Measurements from ENCODE around the gene DOCK1. TPM values are rescaled to one million over a fixed set of nuclear protein-coding genes. Genes with fewer than 3 reads are reported as not detected.

The DOCK1 gene
- polyA plus RNA-seq, 3 donors: 67.2 to 68.8 (median 67.9) TPM

DNA sequence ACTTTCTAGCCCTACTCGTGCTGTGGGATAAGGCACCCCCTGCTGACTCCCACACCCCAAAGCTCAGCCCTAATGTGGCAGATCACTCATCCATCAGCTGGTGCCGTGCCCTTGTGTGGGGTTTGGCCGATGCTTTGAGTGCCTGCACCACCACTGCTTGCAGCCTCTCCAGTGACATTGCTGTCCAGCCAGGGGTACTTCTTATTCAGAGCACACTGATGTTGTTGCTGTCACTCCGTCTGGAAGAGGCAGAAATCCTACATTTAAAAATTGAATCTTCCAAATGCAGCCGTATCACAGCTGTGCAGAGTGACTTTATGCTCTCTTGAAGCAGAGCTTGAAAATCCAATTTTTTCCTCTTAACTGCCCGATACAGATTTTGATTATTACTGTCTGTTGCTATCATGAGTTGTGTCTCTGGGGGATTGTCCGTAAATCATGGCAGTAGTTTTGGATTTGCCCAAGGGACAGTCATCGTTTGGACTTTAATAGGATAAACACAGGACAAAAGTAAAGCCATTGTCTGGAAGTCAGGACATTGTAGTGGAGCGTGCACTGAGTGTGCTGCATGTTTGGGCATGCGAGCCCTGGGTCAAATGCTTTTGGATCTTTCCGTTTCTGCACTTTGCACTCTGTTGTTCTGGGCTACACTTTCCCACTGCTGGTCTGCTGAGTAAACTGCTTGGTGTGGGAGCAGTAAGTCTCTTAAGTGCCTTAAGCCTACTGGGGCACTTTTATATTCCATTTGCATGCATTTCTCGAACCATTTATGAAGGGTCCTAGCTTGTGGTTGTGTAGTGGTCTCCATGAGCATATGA is 128.2 kb downstream of the DOCK1 start:
- no peak for DNase-seq (ENCODE audit: low read depth in 3 of 3, low spot score in 2 of 3)

DNA sequence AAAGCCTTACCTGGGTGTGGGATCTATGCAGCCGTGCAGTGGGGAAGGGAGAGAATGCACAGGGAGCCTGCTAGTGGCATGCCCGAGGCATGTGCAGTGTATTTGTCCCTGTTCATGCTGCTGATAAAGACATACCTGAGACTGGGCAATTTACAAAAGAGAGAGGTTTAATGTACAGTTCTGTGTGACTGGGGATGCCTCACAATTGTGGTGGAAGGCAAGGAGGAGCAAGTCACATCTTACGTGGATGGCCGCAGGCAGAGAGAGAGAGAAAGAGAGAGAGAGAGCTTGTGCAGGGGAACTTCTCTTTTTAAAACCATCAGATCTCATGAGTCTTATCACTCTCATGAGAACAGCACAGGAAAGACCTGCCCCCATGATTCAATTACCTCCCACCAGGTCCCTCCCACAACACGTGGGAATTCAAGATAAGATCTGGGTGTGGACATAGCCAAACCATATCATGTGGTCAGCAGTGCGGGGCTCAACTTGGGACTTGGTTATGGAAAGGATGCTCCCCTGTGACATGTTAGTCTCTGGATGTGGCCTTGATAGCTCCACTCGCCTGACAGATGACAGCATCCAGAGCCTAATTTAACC is 128.9 kb downstream of the DOCK1 start:
- no peak for DNase-seq (ENCODE audit: low read depth in 3 of 3, low spot score in 2 of 3)

DNA sequence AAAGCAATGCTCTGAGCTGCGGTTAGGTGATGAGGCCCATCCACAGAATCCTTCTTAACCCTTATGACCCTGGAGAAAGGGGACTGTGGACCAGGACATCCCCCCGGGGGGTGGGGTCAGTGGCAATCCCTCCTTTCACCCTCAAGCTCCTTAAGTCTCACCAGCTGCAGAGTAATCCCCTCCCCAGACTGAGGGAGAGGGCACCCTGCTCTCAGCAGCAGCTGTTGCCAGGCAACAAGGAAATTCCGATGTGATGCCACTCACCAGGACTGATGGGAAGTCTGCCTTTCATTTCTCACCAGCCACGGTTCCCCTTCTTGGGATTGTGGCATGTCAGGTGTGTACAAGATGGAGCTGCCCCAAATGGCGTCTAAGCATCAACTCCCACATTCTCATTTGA is 129.6 kb downstream of the DOCK1 start:
- DNase-seq (ENCODE audit: low read depth in 3 of 3, low spot score in 2 of 3): no peak

DNA sequence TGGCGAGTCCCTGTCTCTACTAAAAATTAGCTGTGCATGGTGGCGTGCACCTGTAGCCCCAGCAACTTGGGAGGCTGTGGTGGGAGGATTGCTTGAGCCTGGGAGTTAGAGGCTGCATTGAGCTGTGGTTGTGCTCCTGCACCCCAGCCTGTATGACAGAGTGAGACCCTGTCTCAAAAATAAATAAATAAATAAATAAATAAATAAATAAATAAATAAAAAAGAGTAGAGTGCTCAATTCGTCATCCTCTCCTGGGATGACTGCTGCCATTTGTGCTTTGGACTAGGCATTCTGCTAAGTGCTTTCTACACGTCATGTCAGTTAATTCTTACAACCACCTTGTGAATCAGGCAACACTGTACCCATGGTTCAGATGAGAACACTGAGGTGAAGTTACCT is 130.6 kb downstream of the DOCK1 start:
- DNase-seq (ENCODE audit: low read depth in 3 of 3, low spot score in 2 of 3): no peak

DNA sequence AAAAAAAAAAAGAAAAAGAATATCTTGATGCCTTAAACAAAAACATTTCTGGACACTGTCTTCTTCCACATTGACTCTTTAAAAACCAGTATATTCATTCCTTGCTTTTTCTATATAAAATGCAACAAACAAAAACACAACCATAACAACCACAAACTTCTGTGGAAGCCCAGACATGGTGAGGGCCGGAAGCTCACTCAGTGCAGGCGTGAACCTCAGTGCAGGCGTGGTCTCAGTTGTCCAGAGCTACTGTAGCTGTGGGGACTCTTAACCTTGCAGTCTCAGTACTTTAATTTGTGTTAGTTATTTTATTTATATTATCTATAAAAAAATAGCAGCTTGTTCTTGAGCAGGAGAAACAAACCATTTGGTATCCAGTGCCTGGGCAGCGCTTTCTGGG is 131.8 kb downstream of the DOCK1 start:
- no peak for DNase-seq (ENCODE audit: low read depth in 3 of 3, low spot score in 2 of 3)

DNA sequence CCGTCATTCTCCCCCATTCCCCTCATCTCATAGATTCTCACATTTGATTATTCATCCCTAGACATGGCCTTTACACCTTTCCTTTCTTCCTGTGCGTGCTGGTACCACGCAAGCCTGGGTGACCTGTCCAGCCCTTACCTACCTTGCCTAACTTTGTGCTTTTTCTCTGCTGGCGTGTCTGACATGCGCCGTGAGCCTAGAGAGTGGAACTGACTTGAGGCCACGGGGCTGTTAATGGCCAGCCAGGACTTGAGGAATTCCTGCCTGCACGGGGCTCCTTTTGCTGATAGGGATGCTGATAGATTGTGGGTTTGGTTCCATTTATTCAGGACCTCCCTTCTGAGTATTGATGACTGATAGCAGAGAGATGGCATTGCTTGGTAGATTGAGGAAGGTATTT is 134.2 kb downstream of the DOCK1 start:
- no peak for DNase-seq (ENCODE audit: low read depth in 3 of 3, low spot score in 2 of 3)

DNA sequence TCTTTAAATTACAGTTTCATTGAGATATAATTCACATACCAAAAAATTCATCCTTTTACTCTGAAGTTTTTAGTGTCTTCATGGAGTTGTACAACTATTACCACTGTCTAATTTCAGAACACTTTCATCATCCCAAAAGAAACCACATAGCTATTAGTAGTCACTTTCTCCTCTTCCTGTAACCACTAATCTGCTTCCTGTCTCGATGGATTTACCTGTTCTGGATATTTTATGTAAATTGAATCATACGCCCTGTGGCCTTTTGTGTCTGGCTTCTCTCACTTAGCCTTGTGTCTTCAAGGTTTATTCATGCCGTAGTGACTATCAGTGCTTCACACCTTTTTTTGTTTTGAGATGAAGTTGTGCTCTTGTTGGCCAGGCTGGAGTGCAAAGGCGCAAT is 135.5 kb downstream of the DOCK1 start:
- no peak for DNase-seq (ENCODE audit: low read depth in 3 of 3, low spot score in 2 of 3)

DNA sequence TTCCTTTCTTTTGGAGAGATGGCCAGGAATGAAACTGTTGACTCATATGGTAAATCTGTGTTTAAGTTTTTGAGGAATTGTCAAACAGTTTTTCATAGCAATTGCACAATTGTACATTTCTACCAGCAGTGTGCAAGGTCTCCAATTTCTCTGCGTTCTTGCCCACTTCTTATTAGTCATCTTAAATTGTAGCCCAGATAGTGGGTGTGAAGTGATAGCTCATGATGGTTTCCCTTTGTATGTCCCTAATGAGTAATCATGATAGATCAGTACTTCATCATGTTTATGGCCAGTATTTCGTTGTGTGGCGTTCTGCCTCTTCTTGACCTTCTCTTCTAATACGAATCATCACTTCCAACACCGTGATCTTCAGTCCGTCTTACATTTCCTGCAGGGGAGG is 136.3 kb downstream of the DOCK1 start:
- no peak for DNase-seq (ENCODE audit: low read depth in 3 of 3, low spot score in 2 of 3)

DNA sequence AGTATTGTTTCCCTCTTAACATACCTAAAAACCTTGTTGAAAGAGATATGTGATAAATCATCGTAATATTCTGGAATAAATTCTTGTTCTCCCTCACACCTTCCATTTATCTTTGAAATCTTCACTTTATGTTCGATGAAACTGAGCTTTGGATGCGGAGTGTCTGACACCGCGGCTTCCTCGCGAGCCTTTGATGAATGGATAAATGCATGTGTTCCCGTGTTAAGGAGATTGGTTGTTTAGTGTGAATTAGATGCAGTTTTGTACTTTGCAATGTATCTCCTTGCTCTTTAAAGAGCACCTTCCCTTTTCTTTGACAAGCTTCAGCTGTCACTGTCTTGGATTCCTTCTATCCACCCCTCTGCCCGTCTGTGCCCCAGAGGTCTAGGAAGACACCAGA is 138.1 kb downstream of the DOCK1 start:
- no peak for DNase-seq (ENCODE audit: low read depth in 3 of 3, low spot score in 2 of 3)

DNA sequence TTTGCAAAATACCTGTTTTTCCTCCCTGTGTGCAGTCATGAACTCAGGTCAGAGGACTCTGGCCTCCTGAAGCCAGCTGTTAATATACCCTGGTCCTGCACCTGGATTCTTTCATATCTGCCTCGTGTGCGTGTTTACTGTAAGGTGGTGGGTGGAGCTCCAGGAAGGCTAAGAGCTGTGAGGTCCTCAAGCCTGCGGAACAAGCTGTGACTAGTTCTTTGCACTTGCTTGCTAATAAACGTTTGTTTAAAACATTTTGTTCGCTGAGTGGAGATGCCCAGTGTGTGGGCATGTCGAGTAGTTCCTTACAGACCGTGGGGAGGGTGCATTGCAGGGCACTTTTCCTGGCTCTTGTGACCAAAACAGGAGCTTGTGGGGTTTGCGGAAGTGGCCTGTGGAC is 139.0 kb downstream of the DOCK1 start:
- DNase-seq (ENCODE audit: low read depth in 3 of 3, low spot score in 2 of 3): no peak

DNA sequence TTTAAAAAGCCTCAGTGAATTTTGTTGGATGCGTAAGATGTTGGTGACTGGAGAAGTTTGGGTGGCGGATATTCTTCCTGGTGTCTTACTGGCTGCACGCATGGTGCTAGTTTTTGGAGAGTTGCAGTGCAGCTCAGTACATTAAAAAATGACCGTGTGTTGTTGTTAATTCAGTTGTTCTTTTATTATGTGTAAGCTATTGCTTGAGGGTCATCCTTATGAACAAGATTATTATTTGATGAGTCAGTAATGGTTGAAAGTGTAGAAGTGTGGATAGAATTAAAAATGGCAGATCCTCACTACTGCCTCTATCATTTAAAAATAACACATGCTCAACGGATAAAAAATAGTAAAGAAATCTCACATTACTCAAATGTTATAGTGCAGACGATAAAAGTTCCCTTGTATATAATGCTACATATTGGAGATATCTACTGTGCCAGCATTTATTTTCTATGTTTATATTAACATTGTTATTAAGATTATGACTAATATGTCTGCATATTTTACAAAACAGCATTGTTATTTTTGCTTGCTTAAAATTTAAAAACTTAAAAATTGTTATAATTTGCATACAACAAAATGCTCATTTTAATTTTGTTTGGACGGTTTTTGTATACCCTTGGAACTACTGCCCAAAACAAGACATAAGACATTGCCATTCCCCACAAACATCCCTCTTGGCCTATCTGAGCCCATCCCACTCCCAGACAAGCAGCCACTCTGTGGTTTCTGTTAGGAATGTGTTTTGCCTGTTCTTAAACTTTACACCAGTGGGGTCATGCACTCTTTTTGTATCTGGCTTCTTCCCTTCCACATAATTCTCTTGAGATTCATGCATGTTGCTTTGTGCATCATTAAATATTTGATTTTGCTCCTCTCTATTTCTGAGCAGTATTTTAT is 142.0 kb downstream of the DOCK1 start:
- DNase-seq (ENCODE audit: low read depth in 3 of 3, low spot score in 2 of 3): no peak

DNA sequence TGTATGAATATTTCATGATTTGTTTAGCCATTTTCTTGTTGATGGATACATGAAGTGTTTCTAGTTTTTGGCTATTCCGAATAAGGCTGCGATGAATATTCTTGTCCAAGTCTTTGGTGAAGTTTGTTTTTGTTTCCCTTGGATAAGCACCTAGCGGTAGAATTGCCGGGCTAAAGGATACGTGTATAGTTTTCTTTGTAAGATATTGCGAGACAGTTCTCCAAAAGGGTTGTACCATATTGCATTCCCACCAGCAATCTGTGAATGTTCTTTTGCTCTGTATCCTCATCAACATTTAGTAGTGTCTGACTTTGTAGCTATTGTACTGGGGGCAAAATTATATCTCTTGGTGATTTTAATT is 142.6 kb downstream of the DOCK1 start:
- DNase-seq (ENCODE audit: low read depth in 3 of 3, low spot score in 2 of 3): no peak

DNA sequence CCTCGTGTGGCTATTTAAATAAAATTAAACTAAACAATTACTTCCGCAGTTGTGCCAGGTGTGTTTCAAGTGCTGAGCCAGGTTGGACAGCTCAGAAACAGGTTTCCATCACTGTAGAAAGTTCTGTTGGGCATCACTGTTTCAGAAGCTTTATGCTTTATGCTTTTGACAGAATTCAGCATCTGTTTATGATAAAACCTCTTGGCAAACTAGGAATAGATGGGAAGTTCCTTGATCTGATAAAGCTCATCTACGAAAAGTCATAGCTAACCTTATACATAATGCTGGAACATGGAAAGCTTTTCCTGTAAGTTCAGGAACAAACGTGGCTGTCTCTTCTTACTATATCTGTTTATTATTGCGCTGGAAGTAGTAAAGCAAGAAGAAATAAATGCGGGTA is 143.4 kb downstream of the DOCK1 start:
- no peak for DNase-seq (ENCODE audit: low read depth in 3 of 3, low spot score in 2 of 3)

DNA sequence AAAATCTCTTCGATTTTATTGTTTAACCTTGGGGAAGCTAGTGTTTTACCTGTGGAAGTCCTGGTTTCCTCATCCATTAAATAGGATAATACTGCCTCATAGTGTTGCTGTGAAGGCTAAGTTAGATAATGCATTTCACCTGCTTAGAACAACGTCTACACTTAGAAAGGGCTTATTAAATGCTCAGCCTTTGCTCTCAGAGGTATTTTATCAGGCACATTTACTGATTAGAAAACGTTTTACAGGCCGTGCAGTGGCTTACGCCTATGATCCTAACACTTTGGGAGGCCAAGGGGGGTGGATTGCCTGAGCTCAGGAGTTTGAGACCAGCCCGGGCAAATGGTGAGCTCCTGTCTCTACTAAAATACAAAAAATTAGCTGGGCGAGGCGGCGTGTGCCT is 146.8 kb downstream of the DOCK1 start:
- DNase-seq (ENCODE audit: low read depth in 3 of 3, low spot score in 2 of 3): no peak

DNA sequence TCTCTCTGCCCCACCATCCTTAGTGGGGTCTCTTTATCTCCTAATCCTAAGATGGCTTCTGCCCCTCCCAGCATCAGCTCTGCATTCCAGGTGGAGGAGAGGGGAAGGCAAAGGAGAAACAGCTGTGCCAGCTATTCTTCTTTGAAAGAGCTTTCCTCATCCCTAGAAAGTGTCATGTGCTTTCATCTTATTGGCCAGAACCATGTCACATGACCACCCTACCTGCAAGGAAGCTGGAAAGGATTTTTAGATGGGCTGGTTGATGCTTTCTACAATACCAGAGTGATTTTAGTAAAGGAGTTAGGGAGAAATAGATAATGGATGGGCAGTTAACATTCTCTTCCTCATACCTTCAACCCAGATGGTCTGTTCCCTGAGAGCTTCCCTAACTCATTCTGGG is 150.0 kb downstream of the DOCK1 start:
- no peak for DNase-seq (ENCODE audit: low read depth in 3 of 3, low spot score in 2 of 3)

DNA sequence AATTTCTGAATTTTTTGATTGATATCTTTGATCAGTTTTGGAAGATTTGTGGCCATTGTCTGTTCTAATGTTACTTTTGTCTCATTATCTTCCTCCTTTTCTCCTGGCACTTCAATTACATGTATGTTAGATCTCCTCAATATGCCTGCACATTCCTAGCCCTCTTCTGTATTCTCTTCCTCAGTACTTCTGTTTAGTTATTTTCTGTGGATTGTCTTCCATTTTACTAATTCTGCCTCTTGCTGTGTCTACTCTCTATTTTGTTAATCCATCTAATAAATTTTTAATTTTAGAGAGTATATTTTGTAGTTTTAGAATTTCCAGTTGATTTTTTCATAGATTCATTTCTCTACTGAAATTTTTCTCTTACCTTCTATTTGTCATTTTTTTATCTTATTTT is 154.1 kb downstream of the DOCK1 start:
- DNase-seq (ENCODE audit: low read depth in 3 of 3, low spot score in 2 of 3): no peak

DNA sequence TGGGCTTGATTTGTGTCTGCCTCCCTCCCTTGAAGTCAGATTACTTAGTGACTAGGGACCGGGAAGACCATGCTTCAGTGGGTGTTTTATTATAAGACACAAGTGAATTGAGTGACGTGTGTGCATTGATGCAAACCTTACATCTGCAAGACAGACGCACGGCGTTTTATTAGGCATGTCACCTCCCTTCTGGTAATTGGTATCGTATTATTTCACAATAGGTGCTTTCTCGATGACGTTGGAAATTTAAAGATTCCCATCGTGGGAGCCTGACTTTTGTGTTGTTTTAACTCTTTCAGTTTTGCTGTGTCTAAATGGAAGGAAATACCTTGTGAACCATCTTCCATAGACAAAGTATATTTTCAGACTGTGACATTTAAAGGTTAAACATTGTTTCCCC is 158.5 kb downstream of the DOCK1 start:
- DNase-seq (ENCODE audit: low read depth in 3 of 3, low spot score in 2 of 3): no peak

DNA sequence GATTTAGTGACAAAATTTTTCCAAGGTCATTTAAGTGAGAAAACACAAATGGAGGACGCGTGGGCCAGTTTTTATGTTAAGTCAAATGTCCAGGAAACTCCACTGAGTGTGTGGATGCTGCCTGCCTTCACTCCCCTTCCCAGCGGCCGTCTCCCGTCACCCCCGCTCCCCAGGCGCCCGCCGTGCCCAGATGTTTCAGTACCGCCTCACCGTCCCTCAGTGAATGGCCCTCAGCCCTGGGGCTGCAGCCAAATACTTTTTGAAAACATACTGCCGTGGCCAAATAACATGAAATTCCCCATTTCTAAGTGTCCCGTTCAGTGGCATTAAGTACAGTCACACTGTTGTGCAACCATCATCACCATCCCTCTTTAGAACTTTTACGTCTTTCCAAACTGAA is 159.2 kb downstream of the DOCK1 start:
- no peak for DNase-seq (ENCODE audit: low read depth in 3 of 3, low spot score in 2 of 3)

DNA sequence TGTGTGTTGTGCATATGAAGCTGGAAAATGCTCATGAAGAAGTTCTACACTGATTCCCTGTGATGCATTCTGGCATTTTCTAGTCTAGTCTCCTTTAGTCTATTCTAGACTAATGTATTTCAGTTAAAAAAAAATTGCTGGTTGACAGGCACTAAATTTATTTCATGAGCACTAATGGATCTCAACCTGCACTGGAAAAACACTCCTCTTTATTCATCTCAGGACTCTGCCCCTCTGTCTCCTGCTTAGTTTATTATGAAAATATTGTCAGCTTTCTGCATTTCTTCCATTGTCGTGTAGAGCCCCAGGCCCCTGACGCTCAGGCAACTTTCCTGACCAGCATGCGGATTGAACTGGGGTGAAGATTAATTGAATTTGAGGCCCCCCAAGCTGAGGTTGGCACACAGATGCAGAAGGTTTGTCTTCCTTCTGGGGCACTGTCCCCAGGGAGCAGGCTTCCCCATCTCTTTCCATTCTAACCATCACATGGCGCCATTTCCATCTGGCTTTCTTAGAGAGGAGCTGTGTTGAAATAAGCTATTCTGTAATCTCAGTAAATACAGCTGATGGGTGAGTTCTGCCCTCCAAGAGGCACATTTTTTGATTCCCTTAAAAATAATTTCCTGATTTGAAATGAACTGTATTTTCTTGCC is 162.4 kb downstream of the DOCK1 start:
- DNase-seq (ENCODE audit: low read depth in 3 of 3, low spot score in 2 of 3): no peak

DNA sequence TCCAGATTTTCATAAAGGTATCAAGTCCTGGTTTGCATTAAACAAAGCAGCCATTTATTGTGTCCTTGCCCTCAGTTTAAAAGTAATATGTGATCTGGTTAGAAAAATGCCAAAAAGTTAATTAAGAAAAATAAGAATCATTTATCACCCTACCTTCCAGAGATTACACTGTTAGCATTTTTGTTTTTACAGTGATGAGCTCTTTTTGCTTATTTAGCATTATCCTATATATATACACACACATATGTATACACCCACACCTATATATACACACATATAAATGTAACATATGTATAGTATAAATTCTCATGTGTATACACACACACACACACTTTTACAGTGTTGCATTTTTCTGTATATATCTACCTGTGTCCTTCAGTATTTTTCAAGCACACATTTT is 163.3 kb downstream of the DOCK1 start:
- DNase-seq (ENCODE audit: low read depth in 3 of 3, low spot score in 2 of 3): no peak

DNA sequence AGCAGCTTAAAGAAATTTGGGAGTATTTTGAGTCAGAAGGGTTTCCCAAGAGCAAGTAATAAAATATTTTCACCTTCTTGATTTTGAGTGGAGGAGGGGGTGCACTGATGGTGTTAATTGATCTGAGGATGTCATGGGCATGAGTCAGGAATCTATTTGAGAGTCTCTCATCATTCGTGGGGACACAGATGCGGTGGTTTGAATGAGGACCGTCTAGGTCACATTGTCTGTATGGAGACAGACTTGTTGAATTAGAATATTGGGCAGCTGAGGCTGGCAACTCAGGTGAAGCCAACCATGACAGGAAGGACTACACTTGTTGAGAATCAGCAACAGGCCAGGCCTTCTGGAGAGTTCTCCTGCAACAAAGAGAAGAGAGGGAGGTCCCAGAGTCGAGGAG is 164.2 kb downstream of the DOCK1 start:
- DNase-seq (ENCODE audit: low read depth in 3 of 3, low spot score in 2 of 3): no peak

Data from right renal cortex interstitium (tissue), 3 donors.